ENCODE results near the gene CHSY1.

GRCh38 chr15:101183931-101184305 lies 67.9 kb downstream of the CHSY1 start:
- TF ChIP-seq CTCF (IDR thresholded peaks at IDR 0.05) (no peak), POLR2A (IDR thresholded peaks at IDR 0.05) (no peak)
